Trophoblast cell (in vitro differentiated cells and primary cell): ENCODE data around the gene STRN4.

ENCODE experiments used
- DNase-seq, 2 donors: peaks; one replicate each; pipeline ENCODE4 v3.0.0-alpha.2; 2016
- H2AFZ ChIP-seq: 2 replicates; pipeline ENCODE4 v1.6.1; 2013; ENCODE audit warnings: low read length, moderate library complexity, mild to moderate bottlenecking; ENCODE audit not compliant: insufficient read depth, poor library complexity
- H2AK5ac ChIP-seq: 2 replicates; pipeline ENCODE4 v1.6.1; 2013; ENCODE audit warnings: mild to moderate bottlenecking, low read length
- H2BK120ac ChIP-seq: 2 replicates; pipeline ENCODE4 v1.6.1; 2013; ENCODE audit warnings: low read length, mild to moderate bottlenecking, moderate library complexity; ENCODE audit not compliant: insufficient read depth, poor library complexity
- H2BK12ac ChIP-seq: 2 replicates; pipeline ENCODE4 v1.6.1; 2013; ENCODE audit warnings: mild to moderate bottlenecking, low read length, moderate library complexity
- H2BK5ac ChIP-seq: 2 replicates; pipeline ENCODE4 v1.6.1; 2013; ENCODE audit warnings: low read length, low read depth, moderate library complexity, mild to moderate bottlenecking; ENCODE audit not compliant: poor library complexity
- H3K14ac ChIP-seq: 2 replicates; pipeline ENCODE4 v1.6.1; 2013; ENCODE audit warnings: mild to moderate bottlenecking, low read length
- H3K18ac ChIP-seq: 2 replicates; pipeline ENCODE4 v1.6.1; 2013; ENCODE audit warnings: mild to moderate bottlenecking, low read length
- H3K23ac ChIP-seq: 2 replicates; pipeline ENCODE4 v1.6.1; 2013; ENCODE audit warnings: low read length
- H3K27ac ChIP-seq: 2 replicates; pipeline ENCODE4 v1.5.1; 2013; ENCODE audit warnings: low read depth, mild to moderate bottlenecking, inconsistent platforms, low read length, moderate library complexity
- H3K27me3 ChIP-seq: 2 replicates; pipeline ENCODE4 v1.6.1; 2013; ENCODE audit warnings: inconsistent platforms, mild to moderate bottlenecking, low read length, moderate library complexity; ENCODE audit not compliant: insufficient read depth
- H3K36me3 ChIP-seq, 2 experiments: 1 replicate in 1 of 2; 2 replicates in 1 of 2; pipeline ENCODE4 v1.6.1; 2013; ENCODE audit warnings: low read length in 2 of 2, mild to moderate bottlenecking in 2 of 2, moderate library complexity in 1 of 2; ENCODE audit not compliant: insufficient read depth in 2 of 2, control insufficient read depth in 1 of 2
- H3K4ac ChIP-seq: 2 replicates; pipeline ENCODE4 v1.6.1; 2013; ENCODE audit warnings: low read depth, mild to moderate bottlenecking, low read length, moderate library complexity
- H3K4me1 ChIP-seq, 2 experiments: 1 replicate in 1 of 2; 2 replicates in 1 of 2; pipeline ENCODE4 v1.6.1; 2013; ENCODE audit warnings: low read length in 2 of 2, mild to moderate bottlenecking in 2 of 2, moderate library complexity in 1 of 2; ENCODE audit not compliant: insufficient read depth in 2 of 2, control insufficient read depth in 1 of 2
- H3K4me2 ChIP-seq: 2 replicates; pipeline ENCODE4 v1.6.1; 2013; ENCODE audit warnings: inconsistent platforms, mild to moderate bottlenecking, low read length, moderate library complexity
- H3K4me3 ChIP-seq: 2 replicates; pipeline ENCODE4 v1.5.1; 2013; ENCODE audit warnings: mild to moderate bottlenecking, low read depth, low read length, inconsistent platforms
- H3K79me1 ChIP-seq: one replicate; pipeline ENCODE4 v1.6.1; 2013; ENCODE audit warnings: low read length
- H3K79me2 ChIP-seq: 2 replicates; pipeline ENCODE4 v1.6.1; 2013; ENCODE audit warnings: low read length, mild to moderate bottlenecking; ENCODE audit not compliant: control insufficient read depth, insufficient read depth, poor library complexity
- H3K9ac ChIP-seq: 2 replicates; pipeline ENCODE4 v1.6.1; 2013; ENCODE audit warnings: mild to moderate bottlenecking, low read length
- H3K9me3 ChIP-seq: 2 replicates; pipeline ENCODE4 v1.6.1; 2013; ENCODE audit warnings: low read depth, mild to moderate bottlenecking, control low read depth, inconsistent platforms, low read length; ENCODE audit not compliant: insufficient read depth
- H4K12ac ChIP-seq: 2 replicates; pipeline ENCODE4 v1.6.1; 2013; ENCODE audit warnings: low read depth, mild to moderate bottlenecking, low read length, moderate library complexity
- H4K8ac ChIP-seq: 2 replicates; pipeline ENCODE4 v1.6.1; 2013; ENCODE audit warnings: low read depth, mild to moderate bottlenecking, low read length, moderate library complexity
- H4K91ac ChIP-seq: one replicate; pipeline ENCODE4 v1.6.1; 2013; ENCODE audit warnings: low read depth, mild to moderate bottlenecking, low read length, moderate library complexity
- WGBS: extraction: QIAGEN DNeasy Blood & Tissue Kit; methylation state at CpG from one replicate; pipeline ENCODE4 v1.1.7; 2013; ENCODE audit warnings: missing lambda C conversion rate; ENCODE audit not compliant: insufficient read length, insufficient coverage; ENCODE audit errors: extremely low coverage; 5-methylcytosine and 5-hydroxymethylcytosine counted together

STRN4 gene

GRCh38 chr19:46717034-46717715 lies 29.1 kb downstream of the STRN4 start, which contains the start of gene PRKD2:
TSS of gene PRKD2 (minus strand) at chr19:46717114. CDS start at chr19:46716370, 744 bp downstream.
- H3K4me1 ChIP-seq, result peaks cover 0 to 10% of the 10 kb centered on the region in 2 experiments
- H2BK120ac ChIP-seq, result peak within 1 kb of the TSS; percentile 73

GRCh38 chr19:46716672-46717033 lies 29.6 kb downstream of the STRN4 start:
- Histone ChIP-seq H3K36me3 (peaks cover 33 to 37% of the 10 kb centered on the region in 2 experiments), H3K27ac (peak overlapping the region; percentile 31)
- no CpG with 5 or more reads among the region's 20 CpGs for WGBS

More at GRCh38 chr19:46717034-46717715, 29.1 kb downstream of the STRN4 start, which contains the start of gene PRKD2:
- Histone ChIP-seq H3K4ac (peak within 1 kb of the TSS; percentile 91), H2BK5ac (peak within 1 kb of the TSS; percentile 73), H3K23ac (no peak within 1 kb of the TSS), H2BK12ac (peak within 1 kb of the TSS; percentile 27), H4K91ac (peak within 1 kb of the TSS; percentile 79), H3K4me2 (peak within 1 kb of the TSS; percentile 67), H3K27me3 (no peaks in the 10 kb centered on the region), H3K9ac (peak within 1 kb of the TSS; percentile 62), H4K8ac (peak within 1 kb of the TSS; percentile 86), H3K18ac (peak within 1 kb of the TSS; percentile 87), H3K4me3 (peak within 1 kb of the TSS; percentile 79), H3K9me3 (no peaks in the 10 kb centered on the region), H3K14ac (peak within 1 kb of the TSS; percentile 85), H4K12ac (peak within 1 kb of the TSS; percentile 66), H3K79me2 (peaks cover 26% of the 10 kb centered on the region), H3K36me3 (peaks cover 38 to 39% of the 10 kb centered on the region in 2 experiments), H2AFZ (peak within 1 kb of the TSS; percentile 74), H3K79me1 (peaks cover 30% of the 10 kb centered on the region), H3K27ac (peak within 1 kb of the TSS; percentile 40), H2AK5ac (peak within 1 kb of the TSS; percentile 82)
- DNase-seq, result peak; percentile 66 to 82
- WGBS, result no CpG with 5 or more reads among the region's 52 CpGs

GRCh38 chr19:46715975-46716671 lies 30.1 kb downstream of the STRN4 start:
- Histone ChIP-seq H3K79me2 (peaks cover 26% of the 10 kb centered on the region), H2AK5ac (peak overlapping the region; percentile 38)
- no CpG with 5 or more reads among the region's 42 CpGs for WGBS

More at GRCh38 chr19:46716672-46717033, 29.6 kb downstream of the STRN4 start:
- peaks cover 26% of the 10 kb centered on the region for H3K79me2 ChIP-seq
- H2BK12ac ChIP-seq, result no peak overlapping the region
- H3K4me1 ChIP-seq, result peaks cover 0 to 10% of the 10 kb centered on the region in 2 experiments
- H3K9me3 ChIP-seq, result no peaks in the 10 kb centered on the region
- H4K8ac ChIP-seq, result peak overlapping the region; percentile 61
- H3K18ac ChIP-seq, result peak overlapping the region; percentile 73
- H3K9ac ChIP-seq, result peak overlapping the region; percentile 62
- H2AK5ac ChIP-seq, result peak overlapping the region; percentile 15
- H4K12ac ChIP-seq, result no peak overlapping the region
- H3K4me2 ChIP-seq, result peak overlapping the region; percentile 60
- DNase-seq, result no peak
- H3K27me3 ChIP-seq, result no peaks in the 10 kb centered on the region
- H4K91ac ChIP-seq, result peak overlapping the region; percentile 59
- peak overlapping the region; percentile 76 for H3K4me3 ChIP-seq
- H3K23ac ChIP-seq, result no peak overlapping the region
- H2AFZ ChIP-seq, result no peak overlapping the region
- H3K4ac ChIP-seq, result peak overlapping the region; percentile 91
- peak overlapping the region; percentile 74 for H3K14ac ChIP-seq
- peaks cover 30% of the 10 kb centered on the region for H3K79me1 ChIP-seq
- peak overlapping the region; percentile 61 for H2BK120ac ChIP-seq
- H2BK5ac ChIP-seq, result peak overlapping the region; percentile 59

GRCh38 chr19:46715620-46715974 lies 30.7 kb downstream of the STRN4 start:
- H2AK5ac ChIP-seq, result no peak overlapping the region
- H3K27ac ChIP-seq, result no peak overlapping the region
- no peak overlapping the region for H3K23ac ChIP-seq
- no peaks in the 10 kb centered on the region for H3K27me3 ChIP-seq
- peak overlapping the region; percentile 55 for H4K8ac ChIP-seq
- H3K4me2 ChIP-seq, result peak overlapping the region; percentile 60
- peak overlapping the region; percentile 91 for H3K4ac ChIP-seq
- H2BK5ac ChIP-seq, result no peak overlapping the region
- peaks cover 30% of the 10 kb centered on the region for H3K79me1 ChIP-seq
- peak overlapping the region; percentile 53 for H2AFZ ChIP-seq
- DNase-seq, result no peak
- H3K14ac ChIP-seq, result peak overlapping the region; percentile 85
- no CpG with 5 or more reads among the region's 8 CpGs for WGBS
- H4K12ac ChIP-seq, result peak overlapping the region; percentile 10
- H3K9me3 ChIP-seq, result no peaks in the 10 kb centered on the region
- peak overlapping the region; percentile 1 for H2BK120ac ChIP-seq
- peak overlapping the region; percentile 62 for H3K9ac ChIP-seq
- H4K91ac ChIP-seq, result peak overlapping the region; percentile 59
- peak overlapping the region; percentile 27 for H2BK12ac ChIP-seq
- H3K18ac ChIP-seq, result peak overlapping the region; percentile 85
- H3K36me3 ChIP-seq, result peaks cover 29 to 33% of the 10 kb centered on the region in 2 experiments
- peaks cover 26% of the 10 kb centered on the region for H3K79me2 ChIP-seq
- peaks cover 0 to 10% of the 10 kb centered on the region in 2 experiments for H3K4me1 ChIP-seq
- H3K4me3 ChIP-seq, result peak overlapping the region; percentile 76

More at GRCh38 chr19:46715975-46716671, 30.1 kb downstream of the STRN4 start:
- H3K23ac ChIP-seq, result no peak overlapping the region
- no peak for DNase-seq
- H2BK12ac ChIP-seq, result peak overlapping the region; percentile 27
- H3K4me3 ChIP-seq, result peak overlapping the region; percentile 76
- peak overlapping the region; percentile 10 for H4K12ac ChIP-seq
- peak overlapping the region; percentile 53 for H2AFZ ChIP-seq
- H2BK5ac ChIP-seq, result peak overlapping the region; percentile 73
- H3K27me3 ChIP-seq, result no peaks in the 10 kb centered on the region
- H3K14ac ChIP-seq, result peak overlapping the region; percentile 85
- H4K8ac ChIP-seq, result peak overlapping the region; percentile 61
- H3K18ac ChIP-seq, result peak overlapping the region; percentile 85
- H3K9me3 ChIP-seq, result no peaks in the 10 kb centered on the region
- H3K4me2 ChIP-seq, result peak overlapping the region; percentile 60
- H3K79me1 ChIP-seq, result peaks cover 30% of the 10 kb centered on the region
- H3K4me1 ChIP-seq, result peaks cover 0 to 10% of the 10 kb centered on the region in 2 experiments
- H4K91ac ChIP-seq, result peak overlapping the region; percentile 59
- peak overlapping the region; percentile 62 for H3K9ac ChIP-seq
- H2BK120ac ChIP-seq, result peak overlapping the region; percentile 61
- peaks cover 30 to 34% of the 10 kb centered on the region in 2 experiments for H3K36me3 ChIP-seq
- H3K27ac ChIP-seq, result peak overlapping the region; percentile 31
- H3K4ac ChIP-seq, result peak overlapping the region; percentile 91
